ENCODE results near the gene GATA2. TPM values are rescaled to one million over a fixed set of nuclear protein-coding genes. Genes with fewer than 3 reads are reported as not detected.

Gene GATA2
- total RNA-seq, 1 experiment from 2014 or later = 18.6 TPM

DNA sequence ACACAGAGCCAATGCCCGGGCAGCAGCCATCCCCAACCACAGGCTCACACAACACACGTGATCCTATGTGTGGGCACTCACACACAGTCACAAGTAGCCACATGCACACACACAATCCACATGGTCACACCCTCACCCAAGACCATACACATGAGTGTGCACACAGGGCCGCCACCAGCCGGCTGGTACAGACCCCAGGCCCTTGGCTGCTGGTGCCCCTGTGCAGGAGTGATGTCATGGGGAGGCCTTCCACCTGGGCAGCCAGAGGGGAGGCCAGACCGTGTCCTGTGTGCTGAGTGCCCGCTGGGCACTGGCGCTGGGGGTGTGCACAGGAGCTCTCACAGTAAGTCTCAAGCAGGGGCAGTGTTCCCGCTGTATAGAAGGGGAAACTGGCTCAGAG, 63.2 kb downstream of the GATA2 start:
- ATAC-seq = no peak
- no peak overlapping the region for H2AFZ ChIP-seq (ENCODE audit: low read depth, low read length, poor library complexity, severe bottlenecking)

More for the DNA sequence above, 63.2 kb downstream of the GATA2 start:
- H3K9me3 ChIP-seq (ENCODE audit: control insufficient read depth in 1 of 2, insufficient read depth in 1 of 2, low read depth in 1 of 2, low read length in 2 of 2) = no peaks in the 10 kb centered on the region
- CTCF ChIA-PET = no interaction called here
- RAD21 ChIA-PET (ENCODE audit: low non-redundant PET in 1 of 2, low total read pairs in 2 of 2, uncharacterized antibody in 2 of 2, unreplicated experiment in 2 of 2) = no interaction called here
- no peak for DNase-seq (ENCODE audit: low read depth, low spot score)
- no peak overlapping the region for H3K4me3 ChIP-seq (replicated peaks in 1 of 2; ENCODE audit: low read depth in 1 of 2, low read length in 2 of 2)
- H4K20me1 ChIP-seq (ENCODE audit: insufficient read depth) = no peaks in the 10 kb centered on the region
- H3K9ac ChIP-seq (ENCODE audit: low read length) = no peak overlapping the region
- H3K27me3 ChIP-seq (ENCODE audit: insufficient read depth, low read length) = no peaks in the 10 kb centered on the region
- H3K36me3 ChIP-seq (ENCODE audit: control insufficient read depth in 1 of 2, insufficient read depth in 2 of 2, low read length in 2 of 2) = no peaks in the 10 kb centered on the region
- BruUV-seq (replicated peaks) = no TSS peak
- no peaks in the 10 kb centered on the region for H3K9me2 ChIP-seq (ENCODE audit: insufficient read depth)
- peaks cover 22 to 39% of the 10 kb centered on the region in 2 experiments for H3K4me1 ChIP-seq (ENCODE audit: control insufficient read depth in 1 of 2, insufficient read depth in 2 of 2, low read length in 2 of 2)
- H3K27ac ChIP-seq (ENCODE audit: low read depth, low read length) = no peak overlapping the region
- intact Hi-C loops (cut with micrococcal nuclease) = loop anchor here (5.0 to 10.0 kb wide), 3 partner anchors 73 to 257 kb away; no protein-coding TSS in a partner anchor
- H3K79me2 ChIP-seq (ENCODE audit: insufficient read depth, low read length) = no peaks in the 10 kb centered on the region
- TF ChIP-seq JUND (IDR thresholded peaks at IDR 0.05) (no peak), EZH2phosphoT487 (IDR thresholded peaks at IDR 0.05; ENCODE audit: borderline replicate concordance) (no peak), EZH2 (IDR thresholded peaks at IDR 0.05) (no peak), SP1 (IDR thresholded peaks at IDR 0.05; ENCODE audit: low read depth) (no peak), TCF7L2 (IDR thresholded peaks at IDR 0.05; ENCODE audit: borderline replicate concordance, extremely low read depth, insufficient read depth, insufficient read length) (no peak), RAD21 (IDR thresholded peaks at IDR 0.05; ENCODE audit: low read depth) (no peak), CEBPB (IDR thresholded peaks at IDR 0.05; ENCODE audit: low read depth) (no peak), SIN3A (IDR thresholded peaks at IDR 0.05; ENCODE audit: low read depth) (no peak), POLR2AphosphoS5 (IDR thresholded peaks at IDR 0.05; ENCODE audit: low read depth, low read length) (no peak), ELF1 (IDR thresholded peaks at IDR 0.05; ENCODE audit: borderline replicate concordance, low read depth) (no peak), SRF (IDR thresholded peaks at IDR 0.05; ENCODE audit: low read depth) (no peak), FOSL1 (IDR thresholded peaks at IDR 0.05; ENCODE audit: low read depth) (no peak), POLR2A (IDR thresholded peaks at IDR 0.05; ENCODE audit: borderline replicate concordance, extremely low read depth, insufficient read depth, insufficient read length) (no peak), YY1 (IDR thresholded peaks at IDR 0.05; ENCODE audit: extremely low read depth, insufficient replicate concordance, low read depth, low read length) (no peak)
- TF ChIP-seq, protein P1, sequence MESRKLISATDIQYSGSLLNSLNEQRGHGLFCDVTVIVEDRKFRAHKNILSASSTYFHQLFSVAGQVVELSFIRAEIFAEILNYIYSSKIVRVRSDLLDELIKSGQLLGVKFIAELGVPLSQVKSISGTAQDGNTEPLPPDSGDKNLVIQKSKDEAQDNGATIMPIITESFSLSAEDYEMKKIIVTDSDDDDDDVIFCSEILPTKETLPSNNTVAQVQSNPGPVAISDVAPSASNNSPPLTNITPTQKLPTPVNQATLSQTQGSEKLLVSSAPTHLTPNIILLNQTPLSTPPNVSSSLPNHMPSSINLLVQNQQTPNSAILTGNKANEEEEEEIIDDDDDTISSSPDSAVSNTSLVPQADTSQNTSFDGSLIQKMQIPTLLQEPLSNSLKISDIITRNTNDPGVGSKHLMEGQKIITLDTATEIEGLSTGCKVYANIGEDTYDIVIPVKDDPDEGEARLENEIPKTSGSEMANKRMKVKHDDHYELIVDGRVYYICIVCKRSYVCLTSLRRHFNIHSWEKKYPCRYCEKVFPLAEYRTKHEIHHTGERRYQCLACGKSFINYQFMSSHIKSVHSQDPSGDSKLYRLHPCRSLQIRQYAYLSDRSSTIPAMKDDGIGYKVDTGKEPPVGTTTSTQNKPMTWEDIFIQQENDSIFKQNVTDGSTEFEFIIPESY (IDR thresholded peaks at IDR 0.05; ENCODE audit: extremely low read depth, insufficient replicate concordance, low read length) = no peak
- TF ChIP-seq, protein P2, sequence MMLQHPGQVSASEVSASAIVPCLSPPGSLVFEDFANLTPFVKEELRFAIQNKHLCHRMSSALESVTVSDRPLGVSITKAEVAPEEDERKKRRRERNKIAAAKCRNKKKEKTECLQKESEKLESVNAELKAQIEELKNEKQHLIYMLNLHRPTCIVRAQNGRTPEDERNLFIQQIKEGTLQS (IDR thresholded peaks at IDR 0.05) = no peak
- TF ChIP-seq, protein P3, sequence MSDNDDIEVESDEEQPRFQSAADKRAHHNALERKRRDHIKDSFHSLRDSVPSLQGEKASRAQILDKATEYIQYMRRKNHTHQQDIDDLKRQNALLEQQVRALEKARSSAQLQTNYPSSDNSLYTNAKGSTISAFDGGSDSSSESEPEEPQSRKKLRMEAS (IDR thresholded peaks at IDR 0.05) = no peak
- H3K4me2 ChIP-seq (ENCODE audit: low read length) = no peak overlapping the region
- POLR2A ChIA-PET = no interaction called here

Other genes with a start within 250 kb of the GATA2 start
- not detected for gene DNAJB8, start 26.3 kb downstream of the GATA2 start, total RNA-seq (2021; ENCODE audit: unreplicated experiment)
- gene RPN1, start 157.6 kb upstream of the GATA2 start, total RNA-seq (2021; ENCODE audit: unreplicated experiment) = 218 TPM
- 233 TPM for gene RAB7A, start 233.0 kb upstream of the GATA2 start, total RNA-seq (2021; ENCODE audit: unreplicated experiment)